Measurements from ENCODE around the gene ANKRD29.

DNA sequence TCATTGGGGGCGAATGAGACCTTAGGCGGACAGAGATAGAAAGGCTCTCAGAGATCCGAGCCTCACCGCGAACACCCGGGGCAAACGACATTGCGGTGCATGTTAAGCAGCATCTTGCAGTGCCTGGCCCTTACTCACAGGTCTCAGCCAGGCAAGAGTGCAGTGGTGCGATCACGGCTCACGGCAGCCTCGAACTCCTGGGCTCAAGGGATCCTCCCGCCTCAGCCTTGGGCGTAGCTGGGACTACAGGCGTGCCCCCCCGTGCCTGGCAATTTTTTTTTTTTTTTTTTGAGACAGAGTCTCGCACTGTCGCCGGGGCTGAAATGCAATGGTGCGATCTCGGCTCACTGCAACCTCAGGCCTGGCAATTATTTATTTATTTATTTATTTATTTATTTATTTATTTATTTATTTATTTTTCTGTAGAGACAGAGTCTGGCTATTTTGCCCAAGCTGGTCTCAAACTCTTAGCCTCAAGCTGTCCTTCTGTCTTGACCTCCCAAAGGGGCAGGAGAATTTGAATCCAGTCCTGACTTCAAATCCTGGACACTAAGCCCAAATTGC, 27.9 kb upstream of the ANKRD29 start:
- TF ChIP-seq, protein P1, sequence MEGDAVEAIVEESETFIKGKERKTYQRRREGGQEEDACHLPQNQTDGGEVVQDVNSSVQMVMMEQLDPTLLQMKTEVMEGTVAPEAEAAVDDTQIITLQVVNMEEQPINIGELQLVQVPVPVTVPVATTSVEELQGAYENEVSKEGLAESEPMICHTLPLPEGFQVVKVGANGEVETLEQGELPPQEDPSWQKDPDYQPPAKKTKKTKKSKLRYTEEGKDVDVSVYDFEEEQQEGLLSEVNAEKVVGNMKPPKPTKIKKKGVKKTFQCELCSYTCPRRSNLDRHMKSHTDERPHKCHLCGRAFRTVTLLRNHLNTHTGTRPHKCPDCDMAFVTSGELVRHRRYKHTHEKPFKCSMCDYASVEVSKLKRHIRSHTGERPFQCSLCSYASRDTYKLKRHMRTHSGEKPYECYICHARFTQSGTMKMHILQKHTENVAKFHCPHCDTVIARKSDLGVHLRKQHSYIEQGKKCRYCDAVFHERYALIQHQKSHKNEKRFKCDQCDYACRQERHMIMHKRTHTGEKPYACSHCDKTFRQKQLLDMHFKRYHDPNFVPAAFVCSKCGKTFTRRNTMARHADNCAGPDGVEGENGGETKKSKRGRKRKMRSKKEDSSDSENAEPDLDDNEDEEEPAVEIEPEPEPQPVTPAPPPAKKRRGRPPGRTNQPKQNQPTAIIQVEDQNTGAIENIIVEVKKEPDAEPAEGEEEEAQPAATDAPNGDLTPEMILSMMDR (conservative IDR thresholded peaks at IDR 0.05 in 1 of 2, IDR thresholded peaks at IDR 0.05 in 1 of 2; ENCODE audit: low read depth in 1 of 2, low read length in 2 of 2), result no peak
- peak; percentile 17 for TF ChIP-seq EZH2 (IDR thresholded peaks at IDR 0.05; ENCODE audit: low read length, missing control alignments)

All from fibroblast of lung (primary cell).